Prostate gland (tissue), 2 donors: ENCODE data around the gene KIAA0753.

Experiments
- POLR2A ChIP-seq: fragments of 450-650 bp; IDR thresholded peaks from one replicate; pipeline ENCODE4 v1.6.1; 2016; ENCODE audit warnings: antibody characterized with exemption, mild to moderate bottlenecking
- POLR2AphosphoS5 ChIP-seq: sonication (generic); formaldehyde crosslinking; IDR thresholded peaks from one replicate; pipeline ENCODE4 v1.6.1; 2017; ENCODE audit warnings: antibody characterized with exemption
- TF ChIP-seq, protein P1 (sequence below), 4 experiments: fragments of 200-600 bp in 2 of 4; fragments of 450-650 bp in 2 of 4; sonication (generic) in 2 of 4; IDR thresholded peaks; 1 replicate in 3 of 4; 2 replicates in 1 of 4; pipeline ENCODE4 v1.5.1; 2016 to 2019; ENCODE audit warnings: antibody characterized with exemption in 4 of 4, mild to moderate bottlenecking in 2 of 4, moderate library complexity in 2 of 4

DNA sequence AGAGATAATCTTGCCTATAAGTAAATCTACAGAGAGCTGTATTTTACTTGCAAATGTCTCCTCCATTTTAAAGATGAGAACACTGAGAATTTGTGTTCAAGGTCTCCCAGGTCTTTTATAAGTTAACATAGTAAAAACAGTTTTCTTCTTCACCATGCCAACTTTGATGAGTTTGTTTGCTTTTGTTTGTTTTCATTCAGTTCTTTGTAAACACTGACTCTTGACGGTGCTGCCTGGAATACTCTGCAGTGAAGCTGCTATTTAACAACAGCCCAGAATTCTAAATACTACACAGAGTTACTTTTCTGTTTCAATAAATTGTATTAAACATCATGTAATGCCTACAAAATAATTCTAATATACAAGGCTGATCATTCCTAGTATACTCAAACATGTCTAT, 42.8 kb downstream of the KIAA0753 start:
- TF ChIP-seq, protein P1, sequence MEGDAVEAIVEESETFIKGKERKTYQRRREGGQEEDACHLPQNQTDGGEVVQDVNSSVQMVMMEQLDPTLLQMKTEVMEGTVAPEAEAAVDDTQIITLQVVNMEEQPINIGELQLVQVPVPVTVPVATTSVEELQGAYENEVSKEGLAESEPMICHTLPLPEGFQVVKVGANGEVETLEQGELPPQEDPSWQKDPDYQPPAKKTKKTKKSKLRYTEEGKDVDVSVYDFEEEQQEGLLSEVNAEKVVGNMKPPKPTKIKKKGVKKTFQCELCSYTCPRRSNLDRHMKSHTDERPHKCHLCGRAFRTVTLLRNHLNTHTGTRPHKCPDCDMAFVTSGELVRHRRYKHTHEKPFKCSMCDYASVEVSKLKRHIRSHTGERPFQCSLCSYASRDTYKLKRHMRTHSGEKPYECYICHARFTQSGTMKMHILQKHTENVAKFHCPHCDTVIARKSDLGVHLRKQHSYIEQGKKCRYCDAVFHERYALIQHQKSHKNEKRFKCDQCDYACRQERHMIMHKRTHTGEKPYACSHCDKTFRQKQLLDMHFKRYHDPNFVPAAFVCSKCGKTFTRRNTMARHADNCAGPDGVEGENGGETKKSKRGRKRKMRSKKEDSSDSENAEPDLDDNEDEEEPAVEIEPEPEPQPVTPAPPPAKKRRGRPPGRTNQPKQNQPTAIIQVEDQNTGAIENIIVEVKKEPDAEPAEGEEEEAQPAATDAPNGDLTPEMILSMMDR (IDR thresholded peaks at IDR 0.05) = no peak
- no peak for TF ChIP-seq POLR2A
- no peak for TF ChIP-seq POLR2AphosphoS5
